GM12891 (cell line): ENCODE data around the gene PCED1B.

ENCODE experiments used
- PAX5 ChIP-seq: IDR thresholded peaks from 2 replicates; pipeline ENCODE4 v1.6.1; 2011; ENCODE audit warnings: low read length, moderate library complexity, mild to moderate bottlenecking; ENCODE audit not compliant: insufficient read depth, severe bottlenecking
- POLR2A ChIP-seq: IDR thresholded peaks from 2 replicates; pipeline ENCODE4 v1.6.1; 2011; ENCODE audit warnings: low read depth, low read length, control low read depth
- POLR2AphosphoS5 ChIP-seq: IDR thresholded peaks from 2 replicates; pipeline ENCODE4 v1.6.1; 2011; ENCODE audit warnings: low read depth, low read length, control low read depth
- POU2F2 ChIP-seq: IDR thresholded peaks from 2 replicates; pipeline ENCODE4 v1.6.1; 2011; ENCODE audit warnings: low read depth, mild to moderate bottlenecking, control low read depth, low read length, moderate library complexity
- SPI1 ChIP-seq: IDR thresholded peaks from 2 replicates; pipeline ENCODE4 v1.6.1; 2011; ENCODE audit warnings: low read depth, low read length, control low read depth
- TAF1 ChIP-seq: IDR thresholded peaks from 2 replicates; pipeline ENCODE4 v1.6.1; 2011; ENCODE audit warnings: low read depth, low read length, control low read depth

DNA sequence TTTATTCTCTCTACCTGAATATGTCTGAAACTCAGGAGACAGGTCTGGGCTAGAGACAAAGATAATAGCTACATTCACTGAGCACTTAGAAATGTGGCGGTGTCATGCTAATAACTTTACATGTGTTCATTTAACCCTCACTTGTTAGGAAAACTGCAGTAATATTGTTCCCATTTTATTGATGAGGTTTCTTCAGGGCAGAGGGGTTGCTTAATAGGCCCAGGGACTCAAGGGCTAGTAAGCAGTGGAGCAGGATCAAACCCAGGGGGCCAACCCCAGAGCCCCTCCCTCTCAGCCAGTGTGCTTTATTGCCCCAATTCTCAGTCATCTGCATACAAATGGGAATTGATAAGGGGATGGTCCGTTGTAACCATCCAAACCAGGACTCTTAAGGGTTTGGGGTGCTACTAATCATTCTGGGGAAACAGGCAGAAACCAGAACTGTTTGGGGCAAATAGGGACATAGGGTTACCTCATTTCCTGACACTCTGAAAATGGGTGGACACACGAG lies 143.2 kb downstream of the PCED1B start:
- TF ChIP-seq POLR2A (no peak), POLR2AphosphoS5 (no peak), TAF1 (no peak), POU2F2 (no peak), SPI1 (no peak), PAX5 (no peak)
